ENCODE data around the gene CBY1. TPM values are rescaled to one million over a fixed set of nuclear protein-coding genes. Genes with fewer than 3 reads are reported as not detected.
A peak's percentile ranks its signal among the peaks of the same experiment; 100 is the strongest.

CBY1 gene
- total RNA-seq, 1 experiment from 2014 or later = 28.3 TPM

DNA sequence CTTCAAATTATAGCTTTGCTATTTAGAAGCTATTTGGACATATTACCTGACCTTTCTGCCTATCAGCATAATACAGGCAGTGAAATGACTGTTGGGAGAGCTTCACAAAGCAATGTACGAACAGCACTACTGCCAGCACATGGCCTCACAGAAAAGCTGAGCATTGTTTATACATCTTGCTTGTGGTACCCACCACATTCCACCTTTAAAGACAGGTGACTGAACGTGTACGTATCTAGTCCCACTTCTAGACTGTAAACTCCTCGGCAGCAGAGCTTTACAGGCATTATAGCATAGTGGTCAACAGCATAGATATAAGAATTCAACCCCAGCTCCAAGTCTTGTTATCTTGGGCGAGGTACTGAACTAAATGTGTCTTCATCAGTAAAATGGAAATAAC, 42.7 kb downstream of the CBY1 start:
- ChIA-PET POLR2A (interaction anchor here (1.0 kb wide), 1 partner anchor 17 kb away, joined by 9 read pairs; the partner anchor contains the start of gene TOMM22), CTCF (interaction anchor here (1.9 kb wide), 1 partner anchor 17 kb away, joined by 8 read pairs; the partner anchor contains the start of gene TOMM22)
- intact Hi-C loops (cut with micrococcal nuclease; ENCODE audit: unreplicated experiment) = no loop called here
- no peak for DNase-seq
- H3K36me3 Mint-ChIP-seq (ENCODE audit: insufficient read depth, unreplicated experiment) = peaks cover 64% of the 10 kb centered on the region
- H3K9me3 Mint-ChIP-seq (ENCODE audit: unreplicated experiment) = no peaks in the 10 kb centered on the region
- Histone ChIP-seq H3K4me1 (peaks cover 45% of the 10 kb centered on the region), H3K36me3 (ENCODE audit: control insufficient read depth, insufficient read depth, low read length) (peaks cover 2% of the 10 kb centered on the region; the same call in 1 of the 2 replicates), H3K27me3 (replicated peaks; ENCODE audit: control insufficient read depth, insufficient read depth, low read length) (no peaks in the 10 kb centered on the region), H3K9me3 (no peaks in the 10 kb centered on the region), H3K4me3 (ENCODE audit: low read depth, low read length) (peak overlapping the region; percentile 88)
- H3K27me3 Mint-ChIP-seq (ENCODE audit: insufficient read depth, unreplicated experiment) = no peaks in the 10 kb centered on the region
- no TSS peak for BruUV-seq (replicated peaks)
- peak overlapping the region; percentile 87 for H3K4me3 Mint-ChIP-seq (ENCODE audit: unreplicated experiment)
- TF ChIP-seq, protein P1, sequence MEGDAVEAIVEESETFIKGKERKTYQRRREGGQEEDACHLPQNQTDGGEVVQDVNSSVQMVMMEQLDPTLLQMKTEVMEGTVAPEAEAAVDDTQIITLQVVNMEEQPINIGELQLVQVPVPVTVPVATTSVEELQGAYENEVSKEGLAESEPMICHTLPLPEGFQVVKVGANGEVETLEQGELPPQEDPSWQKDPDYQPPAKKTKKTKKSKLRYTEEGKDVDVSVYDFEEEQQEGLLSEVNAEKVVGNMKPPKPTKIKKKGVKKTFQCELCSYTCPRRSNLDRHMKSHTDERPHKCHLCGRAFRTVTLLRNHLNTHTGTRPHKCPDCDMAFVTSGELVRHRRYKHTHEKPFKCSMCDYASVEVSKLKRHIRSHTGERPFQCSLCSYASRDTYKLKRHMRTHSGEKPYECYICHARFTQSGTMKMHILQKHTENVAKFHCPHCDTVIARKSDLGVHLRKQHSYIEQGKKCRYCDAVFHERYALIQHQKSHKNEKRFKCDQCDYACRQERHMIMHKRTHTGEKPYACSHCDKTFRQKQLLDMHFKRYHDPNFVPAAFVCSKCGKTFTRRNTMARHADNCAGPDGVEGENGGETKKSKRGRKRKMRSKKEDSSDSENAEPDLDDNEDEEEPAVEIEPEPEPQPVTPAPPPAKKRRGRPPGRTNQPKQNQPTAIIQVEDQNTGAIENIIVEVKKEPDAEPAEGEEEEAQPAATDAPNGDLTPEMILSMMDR (IDR thresholded peaks at IDR 0.05; ENCODE audit: insufficient read depth in 1 of 2, low read depth in 1 of 2, low read length in 1 of 2, severe bottlenecking in 1 of 2, unreplicated experiment in 1 of 2) = no peak
- H3K4me1 Mint-ChIP-seq (ENCODE audit: low read depth, unreplicated experiment) = peaks cover 25% of the 10 kb centered on the region
- H3K27ac Mint-ChIP-seq (ENCODE audit: unreplicated experiment) = peak overlapping the region; percentile 100

DNA sequence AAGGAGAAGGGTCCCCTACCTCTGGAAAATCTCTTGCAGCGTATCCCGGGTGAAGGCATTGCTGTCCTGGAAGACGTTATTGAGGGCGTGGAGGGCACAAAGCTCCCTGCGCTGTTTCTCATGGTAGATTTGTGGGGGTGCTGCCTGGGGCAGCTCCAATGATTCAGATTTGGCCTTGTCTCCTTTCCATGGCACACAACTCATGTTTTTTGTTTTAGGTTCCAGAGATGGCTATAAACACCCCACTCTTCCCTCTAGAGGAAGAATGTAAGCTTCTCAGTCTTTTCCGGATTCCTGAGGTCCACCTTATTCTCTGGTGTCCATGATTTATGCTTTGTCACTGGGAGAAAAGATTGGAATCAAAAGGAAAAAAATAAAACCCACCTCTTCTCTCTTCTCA, 43.3 kb downstream of the CBY1 start:
- CTCF ChIA-PET = interaction anchor here (1.9 kb wide), 1 partner anchor 18 kb away, joined by 8 read pairs; the partner anchor contains the start of gene TOMM22
- intact Hi-C loops (cut with micrococcal nuclease; ENCODE audit: unreplicated experiment) = no loop called here
- DNase-seq = no peak
- Mint-ChIP-seq H3K36me3 (ENCODE audit: insufficient read depth, unreplicated experiment) (peaks cover 59% of the 10 kb centered on the region), H3K4me3 (ENCODE audit: unreplicated experiment) (peak overlapping the region; percentile 87), H3K27ac (ENCODE audit: unreplicated experiment) (peak overlapping the region; percentile 95), H3K4me1 (ENCODE audit: low read depth, unreplicated experiment) (peaks cover 21% of the 10 kb centered on the region), H3K27me3 (ENCODE audit: insufficient read depth, unreplicated experiment) (no peaks in the 10 kb centered on the region), H3K9me3 (ENCODE audit: unreplicated experiment) (no peaks in the 10 kb centered on the region)
- no peaks in the 10 kb centered on the region for H3K9me3 ChIP-seq
- H3K36me3 ChIP-seq (ENCODE audit: control insufficient read depth, insufficient read depth, low read length) = peaks cover 2% of the 10 kb centered on the region; the same call in 1 of the 2 replicates
- H3K4me1 ChIP-seq = peaks cover 43% of the 10 kb centered on the region
- H3K27me3 ChIP-seq (replicated peaks; ENCODE audit: control insufficient read depth, insufficient read depth, low read length) = no peaks in the 10 kb centered on the region
- POLR2A ChIA-PET = interaction anchor here (0.5 to 1.0 kb wide), 3 partner anchors 18 to 163 kb away, joined by 3 to 9 read pairs (median 4); partner anchors contain the start of gene TOMM22
- TSS peak; percentile 70 for BruUV-seq (replicated peaks)
- TF ChIP-seq, protein P1 (IDR thresholded peaks at IDR 0.05; ENCODE audit: insufficient read depth in 1 of 2, low read depth in 1 of 2, low read length in 1 of 2, severe bottlenecking in 1 of 2, unreplicated experiment in 1 of 2) = no peak
- peak overlapping the region; percentile 88 for H3K4me3 ChIP-seq (ENCODE audit: low read depth, low read length)

DNA sequence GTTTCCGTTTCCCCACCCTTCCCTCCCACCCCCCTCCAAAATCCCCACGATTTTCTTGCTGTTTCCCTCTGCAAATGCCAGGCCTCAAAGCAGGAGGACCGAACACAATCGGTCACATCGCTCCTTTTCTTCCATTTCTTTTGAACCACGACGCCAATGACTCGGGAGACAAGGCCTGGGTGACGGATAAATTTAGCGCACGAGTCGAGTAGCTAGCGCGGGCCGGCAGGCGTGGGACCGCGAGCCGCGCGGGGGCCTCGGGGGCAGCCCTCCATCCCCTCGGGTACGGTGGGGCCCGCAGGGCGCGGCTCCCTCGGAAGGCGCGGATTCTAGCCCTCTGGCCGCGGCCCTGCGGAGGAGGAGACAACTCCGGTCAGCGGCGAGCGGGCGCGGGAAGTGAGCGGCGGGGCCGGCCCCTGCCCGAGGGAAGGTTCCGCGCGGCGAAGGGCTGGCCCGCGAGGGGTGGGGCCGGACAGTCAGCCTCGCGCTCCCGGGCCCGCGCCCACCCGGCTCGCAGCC, 43.9 kb downstream of the CBY1 start:
- Histone ChIP-seq H3K4me1 (peaks cover 38% of the 10 kb centered on the region), H3K27me3 (replicated peaks; ENCODE audit: control insufficient read depth, insufficient read depth, low read length) (no peaks in the 10 kb centered on the region), H3K9me3 (no peaks in the 10 kb centered on the region), H3K36me3 (ENCODE audit: control insufficient read depth, insufficient read depth, low read length) (peaks cover 2% of the 10 kb centered on the region; the same call in 1 of the 2 replicates), H3K4me3 (ENCODE audit: low read depth, low read length) (peak overlapping the region; percentile 88)
- H3K27me3 Mint-ChIP-seq (ENCODE audit: insufficient read depth, unreplicated experiment) = no peaks in the 10 kb centered on the region
- H3K36me3 Mint-ChIP-seq (ENCODE audit: insufficient read depth, unreplicated experiment) = peaks cover 59% of the 10 kb centered on the region
- peak in 1 of 2 experiments; percentile 65 for DNase-seq
- H3K9me3 Mint-ChIP-seq (ENCODE audit: unreplicated experiment) = no peaks in the 10 kb centered on the region
- TF ChIP-seq, protein P1 (IDR thresholded peaks at IDR 0.05; ENCODE audit: insufficient read depth in 1 of 2, low read depth in 1 of 2, low read length in 1 of 2, severe bottlenecking in 1 of 2, unreplicated experiment in 1 of 2) = no peak
- intact Hi-C loops (cut with micrococcal nuclease; ENCODE audit: unreplicated experiment) = no loop called here
- H3K4me3 Mint-ChIP-seq (ENCODE audit: unreplicated experiment) = peak overlapping the region; percentile 87
- ChIA-PET CTCF (interaction anchor here (1.9 kb wide), 1 partner anchor 18 kb away, joined by 8 read pairs; the partner anchor contains the start of gene TOMM22), POLR2A (interaction anchor here (0.7 kb wide), 1 partner anchor 162 kb away, joined by 4 read pairs; no protein-coding TSS in a partner anchor)
- peaks cover 16% of the 10 kb centered on the region for H3K4me1 Mint-ChIP-seq (ENCODE audit: low read depth, unreplicated experiment)
- BruUV-seq (replicated peaks) = no TSS peak
- H3K27ac Mint-ChIP-seq (ENCODE audit: unreplicated experiment) = peak overlapping the region; percentile 95
